ENCODE results near the gene APOBEC3G.

DNA sequence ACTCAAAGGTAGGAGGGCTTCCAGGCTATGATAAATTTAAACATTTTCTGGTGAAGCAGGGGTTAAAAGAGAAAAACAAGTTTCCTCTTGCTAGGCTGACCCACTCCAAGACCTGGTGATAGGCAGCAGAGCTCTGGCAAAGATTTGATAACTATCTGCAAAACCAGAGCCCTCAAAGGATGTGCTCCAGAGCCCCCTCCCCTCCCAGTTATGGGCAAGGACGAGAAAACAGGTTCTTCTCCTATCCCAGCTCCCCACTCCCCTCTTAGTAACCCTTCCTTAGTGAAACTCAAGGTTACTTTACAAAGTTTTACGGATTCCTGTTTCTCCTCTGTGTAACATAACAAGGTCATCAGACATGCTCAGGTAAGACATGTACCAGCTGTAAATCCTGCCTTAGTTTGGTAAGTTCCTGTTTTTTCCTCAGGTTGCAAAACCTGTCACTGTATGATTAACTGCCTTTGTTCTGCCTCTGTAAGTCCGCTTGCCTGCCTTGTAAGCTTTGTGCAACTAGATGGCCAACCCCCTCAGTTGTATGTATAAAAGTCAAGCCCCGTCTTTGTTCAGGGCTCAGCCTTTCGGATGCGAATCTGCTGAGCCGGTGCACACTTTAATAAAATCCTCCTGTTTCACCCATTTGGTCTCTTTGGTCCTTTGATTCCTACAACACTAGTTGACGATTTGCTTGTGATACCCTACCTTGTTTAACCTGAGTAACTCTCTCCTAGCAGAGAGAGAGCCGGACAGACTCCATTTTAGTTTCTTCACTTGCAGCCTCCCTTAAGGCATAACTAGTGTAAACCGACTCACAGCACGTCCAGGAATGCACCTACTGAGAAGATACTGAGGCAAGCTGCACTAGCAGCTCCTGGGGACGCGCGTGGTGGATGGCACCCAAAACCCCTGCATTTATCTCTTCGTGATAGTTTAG lies 33.8 kb downstream of the APOBEC3G start:
- TF ChIP-seq, protein P1, sequence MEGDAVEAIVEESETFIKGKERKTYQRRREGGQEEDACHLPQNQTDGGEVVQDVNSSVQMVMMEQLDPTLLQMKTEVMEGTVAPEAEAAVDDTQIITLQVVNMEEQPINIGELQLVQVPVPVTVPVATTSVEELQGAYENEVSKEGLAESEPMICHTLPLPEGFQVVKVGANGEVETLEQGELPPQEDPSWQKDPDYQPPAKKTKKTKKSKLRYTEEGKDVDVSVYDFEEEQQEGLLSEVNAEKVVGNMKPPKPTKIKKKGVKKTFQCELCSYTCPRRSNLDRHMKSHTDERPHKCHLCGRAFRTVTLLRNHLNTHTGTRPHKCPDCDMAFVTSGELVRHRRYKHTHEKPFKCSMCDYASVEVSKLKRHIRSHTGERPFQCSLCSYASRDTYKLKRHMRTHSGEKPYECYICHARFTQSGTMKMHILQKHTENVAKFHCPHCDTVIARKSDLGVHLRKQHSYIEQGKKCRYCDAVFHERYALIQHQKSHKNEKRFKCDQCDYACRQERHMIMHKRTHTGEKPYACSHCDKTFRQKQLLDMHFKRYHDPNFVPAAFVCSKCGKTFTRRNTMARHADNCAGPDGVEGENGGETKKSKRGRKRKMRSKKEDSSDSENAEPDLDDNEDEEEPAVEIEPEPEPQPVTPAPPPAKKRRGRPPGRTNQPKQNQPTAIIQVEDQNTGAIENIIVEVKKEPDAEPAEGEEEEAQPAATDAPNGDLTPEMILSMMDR (IDR thresholded peaks at IDR 0.05): no peak
- TF ChIP-seq POLR2A (IDR thresholded peaks at IDR 0.05): no peak

Measured in adrenal gland (tissue), 5 donors.